Frontal cortex (tissue), 4 donors: ENCODE measurements around the gene TNFRSF25. TPM values are rescaled to one million over a fixed set of nuclear protein-coding genes. Genes with fewer than 3 reads are reported as not detected.
"Not testable (repeated sequence)": the region's sequence is repeated elsewhere in the genome, so short reads cannot be mapped to it uniquely, and the experiment has no call there.

ENCODE experiments used
- DNase-seq, 2 donors: peaks; one replicate each; pipeline ENCODE4 v3.0.0; 2012; ENCODE audit warnings: low spot score in 2 of 2
- FAIRE-seq: peaks from 2 replicates; lab custom pipeline; 2012; peaks lifted over from hg19 to GRCh38; lab: Jason Lieb, UNC
- total RNA-seq: library from RNA; depleted of rRNA; stranded (reverse); fragments of >200 nt; gene quantifications from one replicate; pipeline ENCODE4 v1.2.3, GENCODE V29; 2014
- donor health status: control.
- donor health status: control.
- donor health status: control.

Gene TNFRSF25
- total RNA-seq, 1 donor from 2014 or later, result 9.0 TPM

DNA sequence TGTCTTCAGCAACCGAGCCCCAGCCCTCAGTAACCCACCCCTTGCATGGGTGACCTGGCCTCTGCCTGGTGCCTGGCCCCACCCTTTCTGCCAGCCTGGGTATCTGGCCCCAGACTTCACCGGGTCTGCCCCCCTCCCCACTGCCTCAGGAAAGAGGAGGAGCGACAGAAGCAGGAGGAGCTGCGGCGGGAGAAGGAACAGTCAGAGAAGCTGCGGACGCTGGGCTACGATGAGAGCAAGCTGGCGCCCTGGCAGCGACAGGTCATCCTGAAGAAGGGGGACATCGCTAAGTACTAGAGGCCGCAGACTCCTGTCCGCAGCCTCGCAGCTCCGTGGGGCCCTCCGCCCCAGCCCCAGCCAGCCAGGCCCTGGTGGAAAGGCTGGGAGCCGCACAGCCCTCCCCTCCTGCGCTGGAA is 6.1 kb downstream of the TNFRSF25 start:
- DNase-seq, result no peak
- no peak for FAIRE-seq

DNA sequence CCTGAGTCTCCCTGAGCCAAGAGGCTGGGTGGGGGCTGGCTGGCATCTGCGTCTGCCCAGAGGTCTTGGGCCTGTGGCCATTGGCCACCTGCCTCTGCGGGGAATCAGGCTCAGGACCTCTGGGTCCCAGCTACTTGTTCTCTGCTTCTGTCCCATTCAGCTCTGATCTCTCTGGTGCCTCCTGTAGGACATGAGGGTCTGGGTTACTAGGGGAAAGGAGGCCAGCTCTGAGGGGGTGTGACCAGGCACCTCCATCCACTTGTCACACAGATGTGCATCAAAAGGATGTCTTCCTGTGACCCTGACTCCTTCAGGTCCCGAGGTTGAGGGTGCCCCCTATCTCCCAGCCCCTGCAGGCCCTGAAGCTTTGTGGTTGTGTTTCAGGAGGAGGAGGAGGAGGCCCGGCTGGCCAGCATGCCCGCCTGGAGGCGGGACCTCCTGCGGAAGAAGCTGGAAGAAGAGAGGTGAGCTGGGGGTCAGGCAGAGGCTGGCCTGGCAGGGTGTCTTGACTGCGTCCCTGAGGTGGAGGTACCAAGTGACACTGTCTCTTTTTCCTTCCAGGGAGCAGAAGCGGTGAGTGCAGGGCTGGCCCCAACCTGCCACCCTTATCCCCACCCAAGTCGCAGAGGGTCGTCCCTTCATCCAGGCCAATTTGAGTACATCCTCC is 9.0 kb downstream of the TNFRSF25 start:
- FAIRE-seq (no peak), DNase-seq (no peak)

DNA sequence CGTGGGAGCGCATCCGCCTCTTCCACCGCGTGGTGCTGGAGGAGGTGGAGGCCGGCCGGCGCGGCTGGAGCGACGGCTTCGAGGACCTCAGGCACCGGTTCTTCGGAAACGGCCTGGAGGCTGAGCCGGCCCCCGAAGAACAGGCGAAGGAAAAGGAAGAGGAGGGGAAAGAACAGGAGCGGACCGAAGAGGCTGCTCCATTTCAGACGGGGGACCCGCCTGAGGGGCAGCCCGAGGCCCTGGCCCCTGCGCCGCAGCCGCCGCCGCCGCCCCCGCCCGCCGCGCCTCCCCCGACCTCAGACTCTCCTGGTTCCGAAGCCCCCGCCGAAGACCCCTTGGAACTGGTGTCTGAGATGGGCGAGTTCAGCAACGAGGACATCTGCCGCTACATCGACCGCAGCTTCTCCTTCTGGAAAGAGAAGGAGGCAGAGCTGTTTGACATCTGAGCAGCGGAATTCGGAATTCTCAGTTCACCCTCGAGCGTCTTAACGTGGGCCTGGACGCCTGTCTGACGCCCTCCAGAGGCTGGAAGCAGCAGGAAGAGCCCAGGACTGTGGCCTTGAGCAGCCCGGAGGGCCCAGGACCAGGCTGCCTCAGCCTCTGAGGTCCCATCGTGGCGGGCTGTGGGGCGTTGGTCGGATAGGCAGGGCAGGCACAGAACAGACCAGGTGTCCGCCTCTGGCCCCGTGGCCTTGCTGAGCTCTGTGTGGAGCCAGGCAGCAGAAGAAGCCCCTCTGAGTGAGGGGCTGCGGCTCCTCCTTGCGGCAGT is 10.0 kb downstream of the TNFRSF25 start:
- DNase-seq, FAIRE-seq: not testable (repeated sequence)

DNA sequence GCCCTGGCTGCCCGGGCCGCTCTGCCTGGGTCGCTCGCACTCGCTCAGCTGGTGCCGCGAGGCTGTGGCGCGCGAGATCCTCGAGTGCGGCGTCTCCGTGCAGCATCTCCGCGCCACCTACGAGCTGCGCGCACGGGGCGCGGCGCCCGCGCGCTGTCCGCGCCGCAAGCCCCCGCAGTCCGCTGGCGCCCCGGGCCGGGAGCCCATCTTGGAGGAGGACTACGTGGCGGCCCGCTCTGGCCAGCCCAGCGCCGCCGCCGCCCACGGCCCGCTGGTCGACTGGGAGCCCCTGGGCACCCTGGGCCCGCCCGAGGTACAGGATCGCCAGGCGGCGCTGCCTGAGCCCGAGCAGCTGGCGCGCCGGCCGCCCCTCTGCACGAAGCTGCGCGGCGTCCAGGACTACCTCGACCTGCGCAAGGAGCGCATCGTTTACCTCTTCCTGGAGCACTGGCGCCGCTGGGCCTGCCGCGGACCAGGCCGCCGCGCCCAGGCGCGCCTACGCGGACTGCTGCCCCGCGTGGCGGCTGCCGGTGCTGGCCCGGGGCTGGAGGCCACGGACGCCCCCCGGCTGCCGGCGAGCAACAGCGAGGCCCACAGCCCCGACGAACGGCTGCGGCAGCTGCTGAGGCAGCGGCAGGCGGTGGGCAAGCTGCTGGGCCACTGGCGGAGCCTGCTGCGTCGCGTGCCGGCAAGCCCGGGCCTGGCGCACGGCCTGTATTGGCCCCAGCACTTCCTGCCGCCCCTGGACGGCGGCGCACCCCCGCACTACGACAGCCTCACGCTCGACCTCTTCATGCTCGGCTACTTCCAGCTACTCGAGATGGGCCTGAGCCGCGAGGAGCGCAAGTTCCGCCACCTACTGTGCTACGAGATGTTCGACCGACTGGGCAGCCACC is 10.9 kb downstream of the TNFRSF25 start:
- DNase-seq, result no peak
- no peak for FAIRE-seq

DNA sequence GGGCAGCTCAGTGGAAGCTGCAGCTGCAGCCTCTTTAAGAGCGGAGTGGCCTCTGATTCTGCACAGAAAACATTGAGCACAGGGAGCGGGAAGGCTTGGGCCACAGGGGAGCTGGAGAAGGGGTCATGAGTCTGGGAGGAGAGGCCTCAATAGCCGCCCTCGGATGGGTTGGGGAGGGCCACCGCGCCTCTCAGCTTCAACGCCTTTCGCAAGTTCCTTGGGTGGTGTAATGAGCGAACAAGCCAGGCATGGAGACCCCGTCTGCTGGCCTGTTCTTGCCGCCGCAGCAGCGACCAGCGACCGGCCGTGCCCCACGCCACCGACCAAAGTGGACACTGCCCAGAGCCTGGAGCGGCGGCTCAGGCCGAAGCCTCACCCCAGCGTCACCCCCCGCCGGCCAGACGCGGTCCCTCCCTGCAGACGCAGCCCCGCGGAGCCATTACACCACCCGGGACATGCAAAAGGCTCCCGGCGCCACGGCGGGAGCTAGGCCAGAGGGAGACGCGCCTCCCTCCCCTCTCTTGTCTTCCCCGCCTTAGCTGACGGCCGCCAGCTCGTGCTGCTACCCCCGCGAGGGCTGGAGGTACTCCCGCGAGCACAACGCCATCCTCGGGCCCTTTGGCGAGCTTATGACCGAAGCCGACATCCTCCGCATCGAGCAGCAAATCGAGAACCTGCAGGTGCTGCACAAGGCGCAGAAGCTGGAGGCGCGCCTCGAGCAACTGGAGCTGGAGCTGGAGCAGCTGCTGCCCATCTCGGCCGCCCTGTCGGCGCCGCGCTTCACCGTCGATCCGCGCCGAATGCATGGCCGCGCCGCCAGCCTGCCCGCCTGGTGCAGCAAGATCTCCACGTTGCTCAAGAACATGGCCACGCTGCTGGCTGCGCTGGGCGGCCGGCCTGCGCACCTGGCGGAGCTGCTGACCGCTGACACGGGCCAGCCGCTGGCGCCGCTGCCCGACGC is 11.8 kb downstream of the TNFRSF25 start:
- FAIRE-seq, DNase-seq: not testable (repeated sequence)

DNA sequence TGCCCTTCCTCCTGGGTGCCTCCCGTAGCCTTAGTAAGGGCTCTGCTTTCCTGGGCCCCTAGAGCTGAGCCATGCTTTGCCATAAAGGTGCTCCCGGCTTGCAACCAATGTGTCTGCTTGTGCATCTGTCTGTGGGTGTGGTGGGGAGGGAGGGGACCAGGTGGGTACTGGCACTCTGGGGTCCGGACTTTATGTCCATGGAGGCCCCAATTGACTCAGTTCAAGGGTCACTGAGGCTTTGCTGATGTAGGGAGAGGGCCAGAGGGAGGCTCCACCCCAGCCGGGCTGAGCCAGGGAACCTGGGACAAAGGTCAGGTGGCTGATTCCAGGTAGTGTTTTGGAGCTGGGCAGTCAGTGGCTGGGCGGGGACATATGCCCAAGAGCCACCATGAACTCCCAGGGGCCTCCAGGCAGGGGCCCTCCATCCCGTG is 15.0 kb downstream of the TNFRSF25 start:
- no peak for DNase-seq
- FAIRE-seq, result no peak

DNA sequence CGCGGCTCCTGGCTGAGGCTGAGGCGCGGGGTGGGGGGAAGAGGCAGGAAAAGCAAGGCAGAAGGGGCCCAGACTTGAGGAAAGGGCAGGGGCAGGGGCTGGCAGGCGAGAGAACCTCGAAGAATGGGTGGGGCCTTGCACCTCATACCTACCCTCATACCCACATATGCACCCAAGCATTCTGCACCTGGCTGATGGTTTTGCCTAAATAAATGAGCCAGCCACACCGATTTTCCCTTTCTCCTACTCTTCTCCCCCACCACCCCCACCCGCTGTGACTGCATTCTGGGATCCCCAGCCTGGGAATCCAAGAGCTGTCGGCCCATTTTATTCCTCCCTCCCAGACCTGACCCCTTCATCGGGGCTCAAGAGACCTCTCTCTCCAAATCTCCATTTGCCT is 15.5 kb downstream of the TNFRSF25 start:
- FAIRE-seq, DNase-seq: not testable (repeated sequence)

DNA sequence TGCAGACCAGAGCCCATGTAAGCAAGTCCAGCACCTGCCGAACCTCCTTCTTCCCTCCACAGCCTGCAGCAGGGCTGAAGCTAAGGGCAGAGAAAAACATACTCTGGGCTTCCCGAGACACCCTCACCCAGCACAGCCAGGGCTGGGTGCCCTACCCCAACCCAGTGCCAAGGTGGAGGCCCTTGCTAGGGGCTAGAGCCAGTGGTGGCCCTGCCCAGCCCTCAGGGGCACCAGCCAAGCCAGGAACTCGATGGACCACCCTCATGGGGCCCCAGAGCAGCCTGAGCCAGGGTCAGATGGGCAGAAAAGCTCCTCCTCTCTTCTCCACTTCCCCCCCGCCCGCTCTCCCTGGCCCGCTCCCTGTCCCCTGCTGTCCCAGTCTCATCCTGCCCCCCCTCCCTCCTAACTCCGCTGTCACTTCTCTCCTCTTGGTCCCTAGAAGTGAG is 15.9 kb downstream of the TNFRSF25 start:
- FAIRE-seq (no peak), DNase-seq (no peak)

DNA sequence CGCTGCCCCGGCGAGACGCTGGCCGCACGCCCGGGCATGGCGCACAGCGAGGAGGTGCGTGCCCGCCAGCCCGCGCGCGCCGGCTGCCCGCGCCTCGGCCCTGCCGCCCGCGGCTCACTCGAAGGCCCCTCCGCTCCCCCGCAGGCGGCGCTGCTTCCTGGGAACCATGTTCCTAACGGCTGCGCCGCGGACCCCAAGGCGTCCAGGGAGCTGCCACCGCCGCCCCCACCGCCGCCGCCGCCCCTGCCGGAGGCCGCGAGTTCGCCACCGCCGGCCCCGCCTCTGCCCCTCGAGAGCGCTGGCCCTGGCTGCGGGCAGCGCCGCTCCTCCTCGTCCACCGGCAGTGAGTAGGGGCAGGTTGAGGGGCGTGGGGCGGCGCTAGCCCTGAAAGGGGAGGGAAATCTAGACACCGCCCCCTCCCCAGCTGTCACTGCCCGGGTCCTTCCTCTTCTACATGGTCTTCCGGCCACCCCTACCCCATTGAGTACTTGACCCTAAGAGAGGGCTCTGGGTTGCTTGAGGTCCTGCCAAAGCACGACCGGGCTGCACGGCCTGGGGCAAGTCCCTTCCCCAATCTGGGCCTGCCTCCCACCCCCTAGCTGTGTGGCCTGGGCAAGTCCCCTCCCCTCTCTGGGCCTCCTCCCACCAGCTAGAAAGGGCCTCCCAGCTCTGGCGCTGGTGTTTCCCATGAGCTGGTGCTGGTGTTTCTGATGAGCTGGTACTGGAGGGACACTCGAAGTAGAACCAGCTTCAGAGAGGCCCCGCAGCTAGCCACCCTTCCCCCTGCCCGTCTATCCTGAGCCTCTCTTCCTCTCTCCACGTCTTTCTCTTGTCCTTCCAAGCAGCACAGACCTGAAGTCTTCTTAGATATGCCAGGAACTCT is 17.0 kb downstream of the TNFRSF25 start:
- peak in 1 of 2 donors; percentile 58 for DNase-seq
- no peak for FAIRE-seq

DNA sequence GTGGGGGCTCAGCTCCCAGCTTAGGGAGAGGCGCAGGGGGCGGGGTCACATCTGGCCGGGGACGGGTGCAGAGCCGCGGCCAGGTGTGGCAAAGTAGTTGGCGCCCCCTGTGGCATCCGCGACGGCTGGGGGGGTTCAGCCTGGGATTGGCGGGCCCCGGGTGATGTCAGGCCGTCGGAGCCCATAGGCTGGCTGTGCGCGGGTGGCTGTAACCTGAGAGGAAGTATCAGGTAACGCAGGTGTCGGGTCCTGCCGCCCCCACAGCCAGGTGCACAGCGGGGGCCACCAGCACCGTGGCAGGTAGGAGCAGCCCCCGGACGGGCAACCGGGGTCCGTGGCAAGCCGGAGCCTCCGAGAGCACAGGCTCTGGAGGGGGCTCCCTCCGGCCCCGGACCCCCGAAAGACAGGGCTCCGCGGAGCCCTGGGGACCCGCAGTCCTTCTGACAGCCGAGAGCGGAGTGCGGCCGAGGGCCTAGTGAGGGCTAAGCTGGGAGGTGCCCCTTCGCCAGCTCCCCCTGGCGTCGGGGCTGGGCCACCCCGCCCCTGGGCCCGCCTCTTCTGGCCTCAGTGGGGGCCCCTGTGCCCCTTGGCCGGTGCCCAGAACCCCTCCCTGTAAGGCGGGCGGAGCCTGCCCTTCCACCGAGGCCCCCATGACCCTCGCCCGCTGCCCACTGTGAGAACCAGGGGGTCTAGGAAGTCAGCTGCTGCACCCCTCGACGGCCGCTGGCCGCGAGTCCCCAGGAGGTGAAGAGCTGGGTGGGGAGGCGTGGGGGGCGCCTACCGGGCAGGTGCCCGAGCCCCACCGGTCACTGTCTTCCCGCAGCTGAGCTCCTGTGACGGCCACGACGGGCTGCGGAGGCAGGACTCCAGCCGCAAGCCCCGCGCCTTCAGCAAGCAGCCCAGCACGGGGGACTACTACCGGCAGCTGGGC is 17.9 kb downstream of the TNFRSF25 start:
- FAIRE-seq (no peak), DNase-seq (no peak)

DNA sequence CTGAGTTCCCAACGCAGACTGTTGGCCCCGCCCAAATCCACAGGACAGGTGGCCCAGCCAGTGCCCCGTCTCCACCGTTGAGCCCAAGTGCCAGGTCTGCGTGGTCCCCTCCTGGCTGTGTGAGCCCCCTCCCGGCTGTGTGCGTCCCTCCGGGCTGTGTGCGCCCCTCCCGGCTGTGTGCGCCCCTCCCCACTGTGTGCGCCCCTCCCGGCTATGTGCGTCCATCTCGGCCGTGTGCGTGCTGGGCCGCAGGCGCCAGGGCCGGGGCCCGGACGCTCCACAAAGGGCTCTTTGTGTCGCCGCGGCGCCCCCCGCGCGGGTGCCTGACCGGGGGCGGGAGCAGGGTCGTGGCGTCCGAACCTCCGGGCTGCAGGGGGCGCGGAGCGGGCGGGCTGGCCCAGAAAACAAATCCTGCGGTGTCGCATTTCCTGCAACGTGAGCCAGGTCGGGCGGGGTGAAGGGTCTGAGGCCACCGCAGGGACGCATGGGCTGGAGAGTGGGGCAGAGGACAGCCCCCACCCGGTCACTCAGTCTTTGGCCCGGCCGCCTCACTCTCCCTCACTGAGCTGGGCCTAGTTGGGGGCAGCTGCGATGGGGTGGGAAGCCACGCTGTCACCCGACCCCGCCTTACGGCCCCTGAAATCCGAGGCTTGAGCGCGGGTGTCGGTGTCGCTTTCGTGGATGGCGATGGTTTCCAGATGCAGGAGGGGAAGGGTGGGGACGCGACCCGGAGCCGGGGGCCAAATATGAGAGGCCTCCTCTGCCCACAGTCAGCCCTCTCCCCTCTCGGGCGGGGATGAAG is 18.8 kb downstream of the TNFRSF25 start:
- no peak for DNase-seq
- no peak for FAIRE-seq

DNA sequence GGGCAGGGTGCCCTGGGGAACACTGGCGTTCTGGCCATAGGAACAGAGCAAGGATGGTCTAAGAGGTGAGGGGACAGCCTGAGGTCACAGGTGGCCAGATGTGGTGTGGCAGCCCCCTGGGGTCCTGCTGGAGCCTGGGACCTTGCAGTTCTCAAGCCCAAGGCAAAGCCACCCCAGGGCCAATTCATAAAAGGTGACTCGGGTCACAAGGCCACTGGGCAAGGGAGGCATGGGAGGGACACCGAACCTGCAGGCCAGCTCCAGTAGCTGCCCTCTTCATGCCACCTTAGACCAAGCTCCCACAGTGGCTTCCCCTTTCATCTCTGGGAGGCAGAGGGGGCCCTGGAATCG is 19.3 kb downstream of the TNFRSF25 start:
- FAIRE-seq, result no peak

DNA sequence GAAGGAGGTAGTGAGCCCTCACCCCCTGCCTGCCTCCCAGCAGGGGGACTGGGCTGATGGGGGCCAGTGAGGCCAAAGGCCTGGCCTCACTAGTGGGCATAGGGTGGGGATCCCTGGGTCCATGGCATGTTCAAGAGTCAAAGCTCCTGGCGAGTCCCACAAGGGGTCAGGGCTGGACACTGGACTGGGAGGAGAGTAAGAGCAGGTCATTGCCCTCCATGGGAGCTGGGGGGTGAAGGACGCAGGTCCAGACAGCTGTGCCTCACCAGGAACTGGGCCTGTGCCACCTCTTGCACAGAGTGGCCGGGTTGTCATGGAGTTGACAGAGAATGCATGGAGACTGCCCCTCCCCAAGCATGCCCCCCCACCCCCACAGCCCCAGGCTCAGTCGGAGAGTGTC is 20.0 kb downstream of the TNFRSF25 start:
- not testable (repeated sequence) for DNase-seq, FAIRE-seq

More for the DNA sequence above, 19.3 kb downstream of the TNFRSF25 start:
- no peak for DNase-seq

DNA sequence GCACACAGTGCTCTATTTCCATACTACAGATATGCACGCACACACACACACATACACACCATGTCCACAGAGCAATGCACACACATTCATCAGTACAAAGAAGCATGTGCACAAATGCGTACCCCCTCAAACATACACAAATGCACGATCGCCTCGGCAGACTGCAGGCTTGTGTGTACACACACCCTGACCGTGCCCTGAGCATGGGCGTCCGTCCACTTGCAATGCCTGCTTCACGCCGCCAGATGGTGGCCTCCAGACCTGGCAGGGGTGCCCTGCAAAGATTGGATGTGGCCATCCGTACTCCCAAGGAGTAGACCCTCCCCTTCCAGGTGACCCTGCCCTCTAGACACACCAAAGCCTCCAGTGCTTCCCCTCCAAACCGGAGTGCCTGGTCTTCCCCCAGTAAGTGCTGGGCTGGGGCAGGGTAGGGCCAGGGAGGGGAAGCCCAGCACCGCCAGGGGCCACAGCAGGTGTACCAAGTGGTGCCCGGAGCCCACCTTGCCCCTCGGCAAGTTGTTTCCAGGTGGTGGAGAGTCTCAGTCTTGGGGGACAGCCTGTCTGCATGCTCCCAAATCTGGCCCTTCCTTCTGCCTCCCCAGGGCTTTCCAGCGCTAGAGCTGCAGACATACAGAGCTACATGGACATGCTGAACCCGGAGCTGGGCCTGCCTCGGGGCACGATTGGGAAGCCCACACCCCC is 20.8 kb downstream of the TNFRSF25 start:
- DNase-seq (no peak), FAIRE-seq (no peak)

DNA sequence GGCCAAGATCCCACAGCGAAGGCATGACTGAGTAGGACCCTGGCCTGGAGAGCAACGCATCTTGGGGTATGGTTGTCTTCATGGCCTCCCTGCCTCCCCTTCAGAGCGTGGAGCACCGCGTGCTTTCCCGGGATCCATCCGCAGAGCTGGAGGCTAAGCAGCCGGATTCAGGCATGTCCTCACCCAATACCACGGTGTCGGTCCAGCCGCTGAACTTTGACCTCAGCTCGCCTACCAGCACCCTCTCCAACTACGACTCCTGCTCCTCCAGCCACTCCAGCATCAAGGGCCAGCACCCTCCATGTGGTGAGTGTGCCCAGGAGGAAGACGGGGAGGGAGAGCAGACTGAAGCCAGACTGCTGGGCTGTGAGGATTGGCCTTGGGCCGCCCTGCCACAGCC is 21.6 kb downstream of the TNFRSF25 start:
- no peak for DNase-seq
- no peak for FAIRE-seq
